A549 (cell line): ENCODE data around the gene ZNF594.
"Not testable (repeated sequence)": the region's sequence is repeated elsewhere in the genome, so short reads cannot be mapped to it uniquely, and the experiment has no call there.

Source experiments
- PHF8 ChIP-seq: fragments of 200-600 bp; sonication (generic); IDR thresholded peaks from 2 replicates; pipeline ENCODE4 v1.6.1; 2016; ENCODE audit warnings: low read depth, mild to moderate bottlenecking, antibody characterized with exemption, moderate library complexity, borderline replicate concordance
- TF ChIP-seq, protein P1 (sequence below): fragments of >200 bp; sonication (Bioruptor Twin); formaldehyde crosslinking; IDR thresholded peaks from 3 replicates; pipeline ENCODE4 v1.5.1; 2016

DNA sequence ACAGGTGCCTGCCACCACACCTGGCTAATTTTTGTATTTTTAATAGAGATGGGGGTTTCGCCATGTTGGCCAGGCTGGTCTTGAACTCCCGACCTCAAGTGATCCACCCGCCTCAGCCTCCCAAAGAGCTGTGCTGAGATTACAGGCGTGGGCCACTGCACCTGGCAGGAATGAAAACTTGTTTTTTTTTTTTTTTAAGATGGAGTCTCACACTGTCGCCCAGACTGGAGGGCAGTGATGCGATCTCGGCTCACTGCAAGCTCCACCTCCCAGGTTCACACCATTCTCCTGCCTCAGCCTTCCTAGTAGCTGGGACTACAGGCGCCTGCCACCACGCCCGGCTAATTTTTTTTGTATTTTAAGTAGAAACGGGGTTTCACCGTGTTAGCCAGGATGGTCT lies 30.2 kb upstream of the ZNF594 start:
- TF ChIP-seq, protein P1, sequence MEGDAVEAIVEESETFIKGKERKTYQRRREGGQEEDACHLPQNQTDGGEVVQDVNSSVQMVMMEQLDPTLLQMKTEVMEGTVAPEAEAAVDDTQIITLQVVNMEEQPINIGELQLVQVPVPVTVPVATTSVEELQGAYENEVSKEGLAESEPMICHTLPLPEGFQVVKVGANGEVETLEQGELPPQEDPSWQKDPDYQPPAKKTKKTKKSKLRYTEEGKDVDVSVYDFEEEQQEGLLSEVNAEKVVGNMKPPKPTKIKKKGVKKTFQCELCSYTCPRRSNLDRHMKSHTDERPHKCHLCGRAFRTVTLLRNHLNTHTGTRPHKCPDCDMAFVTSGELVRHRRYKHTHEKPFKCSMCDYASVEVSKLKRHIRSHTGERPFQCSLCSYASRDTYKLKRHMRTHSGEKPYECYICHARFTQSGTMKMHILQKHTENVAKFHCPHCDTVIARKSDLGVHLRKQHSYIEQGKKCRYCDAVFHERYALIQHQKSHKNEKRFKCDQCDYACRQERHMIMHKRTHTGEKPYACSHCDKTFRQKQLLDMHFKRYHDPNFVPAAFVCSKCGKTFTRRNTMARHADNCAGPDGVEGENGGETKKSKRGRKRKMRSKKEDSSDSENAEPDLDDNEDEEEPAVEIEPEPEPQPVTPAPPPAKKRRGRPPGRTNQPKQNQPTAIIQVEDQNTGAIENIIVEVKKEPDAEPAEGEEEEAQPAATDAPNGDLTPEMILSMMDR = not testable (repeated sequence)
- not testable (repeated sequence) for TF ChIP-seq PHF8
